Sigmoid colon (tissue), 7 donors: Measurements from ENCODE around the gene SBDS. TPM values are rescaled to one million over a fixed set of nuclear protein-coding genes. Genes with fewer than 3 reads are reported as not detected.
"Not testable (repeated sequence)": the region's sequence is repeated elsewhere in the genome, so short reads cannot be mapped to it uniquely, and the experiment has no call there.

Experiments used
- DNase-seq: peaks from one replicate; pipeline ENCODE4 v3.0.0-alpha.2; 2019
- H3K27ac ChIP-seq, 4 donors: fragments of 200-600 bp; sonication (generic); one replicate each; pipeline ENCODE4 v1.5.1; 2016 to 2019; ENCODE audit warnings: mild to moderate bottlenecking in 1 of 4
- H3K27me3 ChIP-seq, 3 donors: fragments of 200-600 bp; sonication (generic); one replicate each; pipeline ENCODE4 v1.5.1; 2019; ENCODE audit warnings: mild to moderate bottlenecking in 1 of 3
- H3K36me3 ChIP-seq, 4 donors: fragments of 200-600 bp; sonication (generic); one replicate each; pipeline ENCODE4 v1.5.1; 2016 to 2019
- H3K4me1 ChIP-seq, 4 donors: fragments of 200-600 bp; sonication (generic); one replicate each; pipeline ENCODE4 v1.5.1; 2017 to 2019
- H3K4me3 ChIP-seq, 4 donors: fragments of 200-600 bp; sonication (generic); one replicate each; pipeline ENCODE4 v1.5.1; 2017 to 2019; ENCODE audit warnings: mild to moderate bottlenecking in 2 of 4, moderate library complexity in 1 of 4
- H3K9me3 ChIP-seq, 4 donors: fragments of 200-600 bp in 3 of 4; sonication (generic) in 3 of 4; one replicate each; pipeline versions ENCODE4 v1.5.1 to v1.6.1; 2013 to 2019
- CTCF ChIP-seq, 4 experiments: fragments of 450-650 bp in 3 of 4; fragments of 200-600 bp in 1 of 4; IDR thresholded peaks; one replicate each; pipeline ENCODE4 v1.5.1; 2016 to 2019; ENCODE audit warnings: antibody characterized with exemption in 4 of 4, mild to moderate bottlenecking in 3 of 4, moderate library complexity in 2 of 4
- EP300 ChIP-seq, 4 donors: sonication (generic); formaldehyde crosslinking; IDR thresholded peaks; one replicate each; pipeline ENCODE4 v1.6.1; 2017; ENCODE audit warnings: antibody characterized with exemption in 4 of 4
- POLR2A ChIP-seq, 2 donors: fragments of 450-650 bp; IDR thresholded peaks; one replicate each; pipeline ENCODE4 v1.6.1; 2016; ENCODE audit warnings: antibody characterized with exemption in 2 of 2, mild to moderate bottlenecking in 2 of 2, moderate library complexity in 2 of 2
- POLR2AphosphoS5 ChIP-seq, 4 donors: sonication (generic); formaldehyde crosslinking; IDR thresholded peaks; one replicate each; pipeline ENCODE4 v1.6.1; 2017; ENCODE audit warnings: antibody characterized with exemption in 4 of 4
- WGBS, 2 donors: extraction: QIAGEN DNeasy Blood & Tissue Kit; methylation state at CpG; one replicate each; pipeline ENCODE4 v1.1.7; 2013; 5-methylcytosine and 5-hydroxymethylcytosine counted together
- intact Hi-C: fragments of 100-400 bp; cut with DNase I; formaldehyde crosslinking; loops from one replicate; pipeline ENCODE4 v1.15.1; 2023
- polyA plus RNA-seq, 3 donors: library from polyadenylated mRNA; stranded (reverse); fragments of 200-250 nt; gene quantifications; one replicate each; pipeline ENCODE4 v1.2.3, GENCODE V29; 2013
- total RNA-seq, 4 donors: library from RNA; depleted of rRNA; stranded (reverse); fragments of >200 nt; gene quantifications; one replicate each; pipeline ENCODE4 v1.1.0, GENCODE V29; 2016
- donor health status: healthy with polysubstance abuse.
- donor health status: Bipolar disorder and iron deficiency.
- donor health status: healthy.

Gene SBDS
- total RNA-seq (100 to 1,000 TPM; 116 to 190 (median 185) TPM), polyA plus RNA-seq (100 to 1,000 TPM in 2 of 3 donors, 10 to 100 TPM in 1; 94.7 to 266 (median 187) TPM)

- intact Hi-C loops: loop anchor here (5.0 kb wide), 1 partner anchor 148 kb away; no protein-coding TSS in a partner anchor
- WGBS, 2 donors: 0% methylated on average over 59 of the region's 59 CpGs
- Histone ChIP-seq H3K4me1 (peaks cover 0 to 38% (median 36%) of the 10 kb centered on the region in 4 donors), H3K36me3 (peaks cover 18 to 44% (median 29%) of the 10 kb centered on the region in 4 donors), H3K4me3 (peak within 1 kb of the TSS; percentile 72 to 84 (median 80)), H3K27ac (peak within 1 kb of the TSS; percentile 98 to 100 (median 100))
- peak; percentile 98 for DNase-seq
- not testable (repeated sequence) for H3K9me3 ChIP-seq, H3K27me3 ChIP-seq
- TF ChIP-seq POLR2AphosphoS5 (IDR thresholded peaks at IDR 0.05): peak; percentile 98 to 99 (median 98)
- TF ChIP-seq POLR2A (IDR thresholded peaks at IDR 0.05): peak; percentile 97 to 98
- peak in 1 of 4 donors; percentile 48 for TF ChIP-seq EP300 (IDR thresholded peaks at IDR 0.05)
Measured at GRCh38 chr7:66995050-66995776, at the start of gene SBDS. SBDS (minus strand) TSS chr7:66995586; CDS start chr7:66995417, 169 bp downstream.

- 85 to 87% methylated on average over 4 of the region's 4 CpGs for WGBS, 2 donors
- not testable (repeated sequence) for H3K4me3 ChIP-seq, DNase-seq, H3K9me3 ChIP-seq, H3K27me3 ChIP-seq, H3K36me3 ChIP-seq
- intact Hi-C loops: loop anchor here (10.0 kb wide), 1 partner anchor 261 kb away; no protein-coding TSS in a partner anchor
- H3K27ac ChIP-seq: peak overlapping the region; percentile 57 to 73 (median 73)
- H3K4me1 ChIP-seq: peaks cover 2 to 33% (median 14%) of the 10 kb centered on the region in 4 donors
Measured at GRCh38 chr7:67043559-67043930, 48.2 kb upstream of the SBDS start.

GRCh38 chr7:67042781-67043558 lies 47.6 kb upstream of the SBDS start:
- not testable (repeated sequence) for H3K27me3 ChIP-seq, H3K36me3 ChIP-seq, H3K4me3 ChIP-seq, H3K9me3 ChIP-seq
- WGBS, 2 donors: 73 to 82% methylated on average over 5 of the region's 5 CpGs
- TF ChIP-seq EP300 (IDR thresholded peaks at IDR 0.05): peak in 1 of 4 donors; percentile 13
- peak; percentile 56 to 84 (median 82) for TF ChIP-seq POLR2AphosphoS5 (IDR thresholded peaks at IDR 0.05)
- Histone ChIP-seq H3K27ac (peak overlapping the region; percentile 57 to 73 (median 73)), H3K4me1 (peaks cover 2 to 33% (median 14%) of the 10 kb centered on the region in 4 donors)
- peak; percentile 83 for DNase-seq
- intact Hi-C loops: loop anchor here (10.0 kb wide), 1 partner anchor 262 kb away; no protein-coding TSS in a partner anchor

- H3K27me3 ChIP-seq, DNase-seq, H3K4me3 ChIP-seq, H3K36me3 ChIP-seq, H3K9me3 ChIP-seq: not testable (repeated sequence)
- peak in 2 of 4 experiments; percentile 13 to 40 for TF ChIP-seq CTCF (IDR thresholded peaks at IDR 0.05)
- Histone ChIP-seq H3K27ac (peak overlapping the region in 3 of 4 donors; percentile 4 to 42 (median 12)), H3K4me1 (peaks cover 2 to 33% (median 14%) of the 10 kb centered on the region in 4 donors)
- intact Hi-C loops: loop anchor here (10.0 kb wide), 1 partner anchor 264 kb away; no protein-coding TSS in a partner anchor
- WGBS, 2 donors: 44 to 67% methylated on average over 2 of the region's 2 CpGs
Measured at GRCh38 chr7:67040832-67041231, 45.4 kb upstream of the SBDS start.

GRCh38 chr7:67036432-67037395 lies 41.3 kb upstream of the SBDS start:
- peak; percentile 22 for DNase-seq
- intact Hi-C loops, H3K9me3 ChIP-seq: not testable (repeated sequence)

GRCh38 chr7:67033251-67033650 lies 37.9 kb upstream of the SBDS start:
- Histone ChIP-seq H3K4me3 (no peak overlapping the region), H3K36me3 (peaks cover 0 to 25% (median 7%) of the 10 kb centered on the region in 4 donors), H3K27me3 (no peaks in the 10 kb centered on the region), H3K27ac (no peak overlapping the region), H3K9me3 (no peaks in the 10 kb centered on the region), H3K4me1 (no peaks in the 10 kb centered on the region)
- intact Hi-C loops: no loop called here
- 83 to 94% methylated on average over 5 of the region's 5 CpGs for whole genome bisulfite sequencing, 2 donors
- peak; percentile 27 for DNase-seq
- TF ChIP-seq POLR2A (IDR thresholded peaks at IDR 0.05) (no peak), POLR2AphosphoS5 (IDR thresholded peaks at IDR 0.05) (no peak), CTCF (IDR thresholded peaks at IDR 0.05) (no peak), EP300 (IDR thresholded peaks at IDR 0.05) (no peak)

More at GRCh38 chr7:67036432-67037395, 41.3 kb upstream of the SBDS start:
- peaks cover 0 to 14% (median 2%) of the 10 kb centered on the region in 4 donors for H3K36me3 ChIP-seq
- not testable (repeated sequence) for H3K4me1 ChIP-seq, H3K27me3 ChIP-seq, H3K27ac ChIP-seq, H3K4me3 ChIP-seq
- 81 to 90% methylated on average over 10 of the region's 10 CpGs for WGBS, 2 donors

GRCh38 chr7:67031685-67032084 lies 36.3 kb upstream of the SBDS start:
- H3K9me3 ChIP-seq, intact Hi-C loops, DNase-seq, H3K4me3 ChIP-seq, H3K27ac ChIP-seq, H3K4me1 ChIP-seq, H3K27me3 ChIP-seq: not testable (repeated sequence)
- 81 to 85% methylated on average over 1 of the region's 2 CpGs for WGBS, 2 donors
- peaks cover 0 to 31% (median 7%) of the 10 kb centered on the region in 4 donors for H3K36me3 ChIP-seq

- DNase-seq, H3K4me3 ChIP-seq, intact Hi-C loops, H3K27me3 ChIP-seq, H3K4me1 ChIP-seq, H3K9me3 ChIP-seq, H3K27ac ChIP-seq: not testable (repeated sequence)
- H3K36me3 ChIP-seq: peaks cover 0 to 55% (median 21%) of the 10 kb centered on the region in 4 donors
- 81 to 89% methylated on average over 1 of the region's 1 CpG for WGBS, 2 donors
Measured at GRCh38 chr7:67025459-67025858, 30.1 kb upstream of the SBDS start.
